Glutamatergic neuron (in vitro differentiated cells): Measurements from ENCODE around the gene ROR1. TPM values are rescaled to one million over a fixed set of nuclear protein-coding genes. Genes with fewer than 3 reads are reported as not detected.

Experiments used
- DNase-seq: peaks from one replicate; pipeline ENCODE4 v3.0.0; 2022
- H3K27ac Mint-ChIP-seq: one replicate; pipeline ENCODE4 v1.8.0; 2020; ENCODE audit warnings: mild to moderate bottlenecking, mixed read lengths, inconsistent platforms; ENCODE audit not compliant: unreplicated experiment
- H3K27me3 Mint-ChIP-seq: one replicate; pipeline ENCODE4 v1.8.0; 2020; ENCODE audit warnings: mild to moderate bottlenecking, moderate library complexity, mixed read lengths, inconsistent platforms; ENCODE audit not compliant: unreplicated experiment
- H3K36me3 Mint-ChIP-seq: one replicate; pipeline ENCODE4 v1.8.0; 2020; ENCODE audit warnings: mild to moderate bottlenecking, mixed read lengths, inconsistent platforms; ENCODE audit not compliant: unreplicated experiment
- H3K4me1 Mint-ChIP-seq: one replicate; pipeline ENCODE4 v1.8.0; 2020; ENCODE audit warnings: mild to moderate bottlenecking, low read depth, mixed read lengths, inconsistent platforms; ENCODE audit not compliant: unreplicated experiment
- H3K4me3 Mint-ChIP-seq: one replicate; pipeline ENCODE4 v1.8.0; 2020; ENCODE audit warnings: mild to moderate bottlenecking, mixed read lengths, inconsistent platforms; ENCODE audit not compliant: unreplicated experiment
- H3K9me3 Mint-ChIP-seq: one replicate; pipeline ENCODE4 v1.8.0; 2020; ENCODE audit warnings: mild to moderate bottlenecking, moderate library complexity, mixed read lengths, inconsistent platforms; ENCODE audit not compliant: unreplicated experiment
- CTCF ChIP-seq: fragments of 200-600 bp; sonication (generic); IDR thresholded peaks from one replicate; pipeline ENCODE4 v1.5.0; 2021; ENCODE audit not compliant: partially characterized antibody, unreplicated experiment
- total RNA-seq: library from RNA; stranded (reverse); fragmentation: NEBNext Ultra II Directional; extraction: Animal tissue kit (Norgen Biotek cat#: 25700); gene quantifications from one replicate; pipeline ENCODE4 v1.2.1, GENCODE V29; 2021; ENCODE audit not compliant: unreplicated experiment

The ROR1 gene
- total RNA-seq, 1 donor from 2014 or later, result 11.3 TPM

GRCh38 chr1:63856924-63857323 is 83.1 kb downstream of the ROR1 start:
- H3K4me3 Mint-ChIP-seq, result no peak overlapping the region
- no peaks in the 10 kb centered on the region for H3K27me3 Mint-ChIP-seq
- H3K9me3 Mint-ChIP-seq, result peaks cover 2% of the 10 kb centered on the region
- no peak overlapping the region for H3K27ac Mint-ChIP-seq
- peaks cover 8% of the 10 kb centered on the region for H3K36me3 Mint-ChIP-seq
- no peak for DNase-seq
- peaks cover 9% of the 10 kb centered on the region for H3K4me1 Mint-ChIP-seq
- TF ChIP-seq CTCF, result no peak

GRCh38 chr1:63857478-63857877 is 83.7 kb downstream of the ROR1 start:
- DNase-seq, result no peak
- Mint-ChIP-seq H3K9me3 (peaks cover 2% of the 10 kb centered on the region), H3K4me1 (peaks cover 7% of the 10 kb centered on the region), H3K4me3 (no peak overlapping the region), H3K36me3 (peaks cover 8% of the 10 kb centered on the region), H3K27me3 (no peaks in the 10 kb centered on the region), H3K27ac (no peak overlapping the region)
- TF ChIP-seq CTCF, result no peak

GRCh38 chr1:63858153-63858552 is 84.3 kb downstream of the ROR1 start:
- peaks cover 2% of the 10 kb centered on the region for H3K9me3 Mint-ChIP-seq
- H3K27ac Mint-ChIP-seq, result no peak overlapping the region
- no peak overlapping the region for H3K4me3 Mint-ChIP-seq
- H3K27me3 Mint-ChIP-seq, result no peaks in the 10 kb centered on the region
- peaks cover 8% of the 10 kb centered on the region for H3K36me3 Mint-ChIP-seq
- DNase-seq, result no peak
- no peak for TF ChIP-seq CTCF
- H3K4me1 Mint-ChIP-seq, result peaks cover 6% of the 10 kb centered on the region

- Mint-ChIP-seq H3K36me3 (peaks cover 8% of the 10 kb centered on the region), H3K27me3 (no peaks in the 10 kb centered on the region), H3K27ac (no peak overlapping the region), H3K9me3 (peaks cover 2% of the 10 kb centered on the region), H3K4me1 (peaks cover 6% of the 10 kb centered on the region), H3K4me3 (no peak overlapping the region)
- DNase-seq, result no peak
- no peak for TF ChIP-seq CTCF
Observed at GRCh38 chr1:63859480-63860275, 85.9 kb downstream of the ROR1 start.

- H3K9me3 Mint-ChIP-seq, result peaks cover 2% of the 10 kb centered on the region
- no peaks in the 10 kb centered on the region for H3K27me3 Mint-ChIP-seq
- no peak overlapping the region for H3K27ac Mint-ChIP-seq
- TF ChIP-seq CTCF, result no peak
- DNase-seq, result no peak
- H3K4me3 Mint-ChIP-seq, result no peak overlapping the region
- H3K4me1 Mint-ChIP-seq, result peaks cover 6% of the 10 kb centered on the region
- H3K36me3 Mint-ChIP-seq, result peaks cover 4% of the 10 kb centered on the region
Observed at GRCh38 chr1:63861052-63861691, 87.4 kb downstream of the ROR1 start.
